RWPE2 (cell line): Measurements from ENCODE around the gene MSH2.

Experiments
- ATAC-seq: fragments of 200-7000 bp; cut with Tn5 transposase; 3 replicates; pipeline ENCODE4 v1.9.1; 2021; ENCODE audit warnings: low read depth
- DNase-seq: peaks from one replicate; pipeline ENCODE4 v3.0.0-alpha.2; 2020; ENCODE audit warnings: low spot score
- H3K27ac ChIP-seq: fragments of 450-650 bp; 2 replicates; pipeline ENCODE4 v1.5.1; 2017; ENCODE audit warnings: mild to moderate bottlenecking; ENCODE audit not compliant: poor library complexity, severe bottlenecking
- H3K27me3 ChIP-seq: fragments of 250-450 bp; sonication (Bioruptor Pico); 2 replicates; pipeline ENCODE4 v1.5.1; 2021; ENCODE audit warnings: mild to moderate bottlenecking, moderate library complexity; ENCODE audit not compliant: insufficient read depth, poor library complexity, severe bottlenecking
- H3K36me3 ChIP-seq: fragments of 250-450 bp; sonication (Bioruptor Pico); 2 replicates; pipeline ENCODE4 v1.5.1; 2020; ENCODE audit warnings: low read depth, mild to moderate bottlenecking, moderate library complexity
- H3K4me1 ChIP-seq: fragments of 250-450 bp; sonication (Bioruptor Pico); 2 replicates; pipeline ENCODE4 v1.5.1; 2021; ENCODE audit warnings: mild to moderate bottlenecking, moderate library complexity; ENCODE audit not compliant: insufficient read depth, poor library complexity, severe bottlenecking
- H3K4me3 ChIP-seq: fragments of 250-450 bp; sonication (Bioruptor Pico); 2 replicates; pipeline ENCODE4 v1.5.1; 2021; ENCODE audit warnings: mild to moderate bottlenecking, moderate library complexity; ENCODE audit not compliant: severe bottlenecking
- H3K9me3 ChIP-seq: fragments of 250-450 bp; sonication (Bioruptor Pico); 2 replicates; pipeline ENCODE4 v1.5.1; 2021; ENCODE audit warnings: mild to moderate bottlenecking, moderate library complexity; ENCODE audit not compliant: severe bottlenecking
- CTCF ChIP-seq: fragments of 450-650 bp; IDR thresholded peaks from one replicate; pipeline ENCODE4 v1.5.1; 2017; ENCODE audit warnings: mild to moderate bottlenecking, moderate library complexity; ENCODE audit not compliant: poor library complexity, severe bottlenecking

The MSH2 gene

GRCh38 chr2:47509821-47510385 lies 106.9 kb downstream of the MSH2 start:
- no peaks in the 10 kb centered on the region for H3K9me3 ChIP-seq
- no peak overlapping the region for H3K4me3 ChIP-seq
- H3K27me3 ChIP-seq = no peaks in the 10 kb centered on the region
- H3K4me1 ChIP-seq = no peaks in the 10 kb centered on the region
- H3K36me3 ChIP-seq = no peaks in the 10 kb centered on the region
- no peak for ATAC-seq
- no peak overlapping the region for H3K27ac ChIP-seq
- DNase-seq = no peak
- TF ChIP-seq CTCF = no peak

- TF ChIP-seq CTCF = no peak
- no peak overlapping the region for H3K4me3 ChIP-seq
- DNase-seq = no peak
- peak; percentile 21; the same call in 1 of the 3 replicates for ATAC-seq
- H3K4me1 ChIP-seq = no peaks in the 10 kb centered on the region
- no peaks in the 10 kb centered on the region for H3K9me3 ChIP-seq
- no peaks in the 10 kb centered on the region for H3K27me3 ChIP-seq
- no peaks in the 10 kb centered on the region for H3K36me3 ChIP-seq
- H3K27ac ChIP-seq = no peak overlapping the region
These were observed 107.8 kb downstream of the MSH2 start for GRCh38 chr2:47510745-47511144.

- Histone ChIP-seq H3K4me3 (no peak overlapping the region), H3K9me3 (no peaks in the 10 kb centered on the region)
These were observed 109.7 kb downstream of the MSH2 start for GRCh38 chr2:47512581-47513083.

GRCh38 chr2:47513981-47514520 lies 111.1 kb downstream of the MSH2 start:
- H3K27ac ChIP-seq = no peak overlapping the region
- TF ChIP-seq CTCF = no peak
- H3K27me3 ChIP-seq = no peaks in the 10 kb centered on the region
- no peak overlapping the region for H3K4me3 ChIP-seq
- no peaks in the 10 kb centered on the region for H3K4me1 ChIP-seq
- no peak for ATAC-seq
- no peaks in the 10 kb centered on the region for H3K9me3 ChIP-seq
- DNase-seq = no peak
- no peaks in the 10 kb centered on the region for H3K36me3 ChIP-seq

More at GRCh38 chr2:47512581-47513083, 109.7 kb downstream of the MSH2 start:
- Histone ChIP-seq H3K27me3 (no peaks in the 10 kb centered on the region), H3K4me1 (no peaks in the 10 kb centered on the region), H3K36me3 (no peaks in the 10 kb centered on the region), H3K27ac (no peak overlapping the region)
- ATAC-seq = peak; percentile 36; the same call in 1 of the 3 replicates
- no peak for DNase-seq
- TF ChIP-seq CTCF = no peak
